Hematopoietic multipotent progenitor cell treated with erythropoietin and hydrocortisone succinate and interleukin-3 and kit ligand, for 4 days (in vitro differentiated cells): Measurements from ENCODE around the gene FRMPD2.
"Not testable (repeated sequence)": the region's sequence is repeated elsewhere in the genome, so short reads cannot be mapped to it uniquely, and the experiment has no call there.

Experiments used
- DNase-seq: peaks from one replicate; pipeline ENCODE4 v3.0.0-alpha.2; 2015

FRMPD2 gene

GRCh38 chr10:48287417-48288391 lies 13.2 kb upstream of the FRMPD2 start:
- DNase-seq: peak; percentile 17

DNA sequence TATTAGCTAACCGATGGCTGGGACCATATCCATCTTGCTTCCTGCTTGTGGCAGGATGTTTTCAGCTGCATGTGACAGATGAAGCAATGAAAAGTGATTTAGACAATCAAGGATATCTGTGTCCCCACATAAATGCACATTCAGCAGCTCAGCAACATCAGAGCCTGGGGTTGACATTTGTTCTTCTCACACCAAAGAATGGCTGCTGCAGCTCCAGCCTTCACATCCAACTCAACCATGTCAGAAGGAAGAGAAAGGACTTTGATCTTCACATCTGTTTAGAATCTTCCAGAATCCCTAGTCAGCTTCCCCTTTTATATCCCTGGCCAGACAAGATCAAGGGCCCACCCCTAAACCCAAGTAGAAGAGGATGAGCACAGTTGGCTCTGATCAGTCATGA lies 11.9 kb upstream of the FRMPD2 start:
- no peak for DNase-seq

DNA sequence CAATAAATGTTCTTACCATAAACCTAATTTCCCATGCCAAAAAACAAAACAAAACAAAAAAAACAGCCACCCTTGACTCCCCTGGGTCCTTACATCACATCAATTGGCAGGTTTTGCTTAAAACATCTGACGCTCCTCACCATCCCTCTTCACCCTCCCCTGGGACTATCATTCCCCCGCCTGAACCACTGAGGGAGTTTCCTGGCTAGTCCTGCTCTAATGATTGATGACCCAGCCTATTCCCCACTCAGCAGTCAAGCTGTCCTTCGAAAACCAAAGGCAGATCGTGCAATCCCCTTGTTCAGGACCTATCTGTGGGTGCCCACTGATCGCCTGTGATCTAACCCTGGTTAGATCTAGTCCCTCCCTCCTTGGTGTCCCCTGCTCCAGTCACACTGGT lies 11.2 kb upstream of the FRMPD2 start:
- no peak for DNase-seq

DNA sequence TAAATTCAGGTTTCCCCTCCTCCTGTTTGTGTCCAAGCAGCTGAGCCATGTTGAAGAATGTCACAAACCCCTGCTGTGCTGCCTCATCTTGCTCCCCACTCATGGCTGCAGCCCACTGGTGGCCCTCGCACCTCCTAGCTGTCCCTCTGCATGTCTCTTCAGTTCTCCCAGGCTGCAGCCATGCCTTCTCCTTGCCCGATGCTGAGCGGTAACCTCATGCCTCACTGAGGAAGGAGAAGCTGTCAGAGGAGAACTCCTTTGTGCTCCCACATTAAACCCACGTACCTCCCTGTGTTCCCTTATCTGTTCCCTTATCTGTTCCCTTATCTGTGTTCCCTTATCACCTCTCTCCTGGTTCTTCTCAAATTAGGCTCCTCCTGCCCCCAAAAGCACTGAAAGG lies 10.3 kb upstream of the FRMPD2 start:
- DNase-seq: no peak

GRCh38 chr10:48284002-48284546 lies 9.6 kb upstream of the FRMPD2 start:
- peak; percentile 7 for DNase-seq

DNA sequence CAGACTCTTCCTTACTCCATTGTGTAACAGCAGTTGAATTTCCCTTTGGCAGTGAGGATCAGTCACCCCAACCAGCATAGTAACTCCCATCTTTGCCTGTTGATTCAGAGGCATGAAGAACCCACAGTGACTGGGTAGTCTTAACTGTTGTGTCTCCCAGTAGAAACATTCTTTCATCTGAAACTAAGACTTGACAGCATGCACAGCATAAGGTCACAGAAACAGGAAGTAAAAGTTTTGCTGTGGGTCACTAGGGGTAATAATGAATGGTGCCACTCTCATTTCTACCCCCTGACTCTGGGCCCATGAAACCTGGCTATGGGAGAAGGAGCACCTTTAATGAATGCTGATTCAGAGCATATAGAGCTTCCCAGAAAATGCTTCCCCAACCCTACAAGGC lies 8.3 kb upstream of the FRMPD2 start:
- DNase-seq: no peak

DNA sequence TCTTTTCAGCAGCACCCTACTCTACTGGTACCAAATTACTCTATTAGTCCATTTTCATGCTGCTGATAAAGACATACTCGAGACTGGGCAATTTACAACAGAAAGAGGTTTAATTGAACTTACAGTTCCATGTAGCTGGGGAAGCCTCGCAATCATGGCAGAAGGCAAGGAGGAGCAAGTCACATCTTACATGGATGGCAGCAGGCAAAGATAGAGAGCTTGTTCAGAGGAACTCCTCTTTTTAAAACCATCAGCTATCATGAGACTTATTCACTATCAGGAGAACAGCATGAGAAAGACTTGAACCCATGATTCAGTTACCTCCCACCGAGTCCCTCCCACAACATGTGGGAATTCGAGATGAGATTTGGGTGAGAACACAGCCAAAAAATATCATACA lies 7.2 kb upstream of the FRMPD2 start:
- DNase-seq: not testable (repeated sequence)

DNA sequence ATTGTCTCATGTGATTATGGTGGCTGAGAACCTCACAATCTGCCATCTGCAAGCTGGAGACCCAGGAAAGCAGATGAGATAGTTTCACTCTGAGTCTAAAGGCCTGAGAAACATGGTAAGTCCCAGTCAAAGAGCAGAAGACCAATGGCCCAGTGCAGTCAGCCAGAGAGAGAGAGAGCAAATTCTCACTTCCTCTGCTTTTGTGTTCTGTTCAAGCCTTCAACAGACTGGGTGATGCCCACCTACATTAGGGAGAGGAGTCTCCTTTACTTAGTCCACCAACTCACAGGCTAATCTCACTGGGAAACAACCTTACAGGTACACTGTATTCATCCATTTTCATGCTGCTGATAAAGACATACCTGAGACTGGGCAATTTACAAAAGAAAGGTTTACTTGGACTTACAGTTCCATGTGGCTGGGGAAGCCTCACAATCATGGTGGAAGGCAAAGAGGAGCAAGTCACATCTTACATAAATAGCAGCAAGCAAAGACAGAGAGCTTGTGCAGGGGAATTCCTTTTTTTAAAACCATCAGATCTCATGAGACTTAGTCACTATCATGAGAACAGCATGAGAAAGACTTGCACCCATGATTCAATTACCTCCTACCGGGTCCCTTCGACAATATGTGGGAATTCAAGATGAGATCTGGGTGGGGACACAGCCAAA lies 4.7 kb upstream of the FRMPD2 start:
- no peak for DNase-seq

- no peak for DNase-seq
Observed at GRCh38 chr10:48277093-48277492, 2.6 kb upstream of the FRMPD2 start.

- DNase-seq: no peak
Observed at GRCh38 chr10:48273741-48274140, 755 bp downstream of the FRMPD2 start.

GRCh38 chr10:48272682-48273081 lies 1.8 kb downstream of the FRMPD2 start:
- DNase-seq: no peak

GRCh38 chr10:48271047-48271730 lies 3.3 kb downstream of the FRMPD2 start:
- DNase-seq: peak; percentile 27

DNA sequence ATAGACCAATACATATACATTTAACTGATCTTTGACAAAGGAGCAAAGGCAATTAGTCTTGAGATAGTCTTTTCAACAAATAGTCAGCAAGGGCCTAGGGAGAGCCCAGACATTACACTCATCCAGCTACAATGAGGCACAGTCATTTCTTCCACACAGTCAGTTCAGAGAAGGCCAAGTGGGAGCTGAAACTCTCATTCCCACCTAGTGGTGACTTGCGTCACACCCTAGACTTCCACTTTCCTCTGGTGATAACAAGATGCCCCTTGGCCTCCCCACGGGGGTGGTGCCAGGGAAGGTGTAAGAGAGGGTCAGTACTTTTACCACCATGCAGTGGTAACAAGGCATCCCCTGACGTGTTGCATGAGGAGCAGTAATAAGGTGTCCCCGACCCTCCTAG lies 8.0 kb downstream of the FRMPD2 start:
- DNase-seq: no peak

GRCh38 chr10:48258105-48258504 lies 16.4 kb downstream of the FRMPD2 start:
- no peak for DNase-seq

GRCh38 chr10:48257407-48257961 lies 17.0 kb downstream of the FRMPD2 start:
- DNase-seq: no peak

DNA sequence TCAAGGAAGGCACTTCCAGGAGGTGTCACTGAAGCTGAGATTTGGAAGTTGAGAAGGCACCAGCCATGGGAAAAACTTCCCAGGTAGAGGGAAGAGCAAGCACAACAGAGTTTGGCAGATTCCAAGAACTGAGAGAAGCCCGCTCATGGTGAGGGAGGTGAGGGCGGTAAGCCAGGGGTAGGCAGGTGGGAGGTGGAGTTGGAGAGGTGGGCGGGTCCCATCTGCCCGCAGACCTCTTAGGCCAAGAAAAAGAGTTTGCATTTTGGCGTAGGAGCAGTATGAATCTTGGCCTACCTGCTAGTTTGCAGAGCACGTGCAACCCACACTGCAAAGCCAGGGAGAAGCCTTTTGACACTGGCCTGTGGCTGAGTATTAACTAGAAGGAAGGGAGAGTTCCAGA lies 18.8 kb downstream of the FRMPD2 start:
- DNase-seq: no peak

GRCh38 chr10:48254750-48255512 lies 19.6 kb downstream of the FRMPD2 start:
- no peak for DNase-seq

GRCh38 chr10:48253970-48254657 lies 20.4 kb downstream of the FRMPD2 start:
- DNase-seq: no peak

DNA sequence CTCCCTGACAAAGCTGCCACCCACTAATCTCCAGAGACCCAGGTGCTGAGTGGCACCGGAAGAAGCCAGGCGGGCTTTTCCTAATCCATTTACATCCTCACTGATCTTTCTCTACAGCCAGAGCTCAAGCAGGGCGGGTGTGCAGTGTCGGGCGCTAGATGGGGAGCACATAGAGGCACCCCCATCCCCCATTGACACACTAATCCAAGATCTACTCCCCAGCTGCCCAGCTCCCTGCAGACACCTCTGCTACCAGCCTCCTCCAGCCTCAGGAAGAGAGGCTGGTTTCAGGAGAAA lies 22.2 kb downstream of the FRMPD2 start:
- DNase-seq: no peak

- DNase-seq: no peak
Observed at GRCh38 chr10:48251525-48252353, 22.8 kb downstream of the FRMPD2 start.

DNA sequence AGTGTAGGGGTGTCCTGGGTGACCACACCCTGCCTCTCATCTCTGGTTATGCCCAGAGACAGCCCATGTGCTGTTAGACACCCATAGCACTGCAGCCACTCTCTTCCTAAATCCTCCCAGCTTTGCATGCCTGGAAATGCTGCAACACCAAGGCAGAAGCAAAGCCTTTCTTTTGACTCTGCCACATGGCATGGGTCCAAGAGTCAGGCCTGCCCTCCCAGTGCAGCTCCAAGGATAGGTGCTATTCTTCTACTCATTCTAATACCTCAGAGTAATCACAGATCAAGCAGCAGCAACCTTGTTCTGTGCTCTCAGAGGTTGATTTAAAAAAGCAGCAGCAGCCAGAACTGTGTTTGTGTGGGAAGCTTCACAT lies 23.4 kb downstream of the FRMPD2 start:
- DNase-seq: no peak
